HEK293T (cell line): ENCODE data around the gene NHP2.

Experiments
- CTCF ChIA-PET: fragments of 350-600 bp; formaldehyde crosslinking; extraction: SDS; loops from one replicate; lab custom pipeline; 2021; ENCODE audit warnings: antibody characterized with exemption, inconsistent platforms; lab: Yijun Ruan, JAX
- POLR2A ChIA-PET: fragments of 350-600 bp; formaldehyde crosslinking; extraction: SDS; loops from one replicate; lab custom pipeline; 2020; ENCODE audit warnings: antibody characterized with exemption, inconsistent platforms; lab: Yijun Ruan, JAX
- DNase-seq: peaks from one replicate; pipeline ENCODE4 v3.0.0; 2012; ENCODE audit warnings: mixed read lengths; ENCODE audit errors: extremely low spot score
- ARNT ChIP-seq: fragments of 450-650 bp; IDR thresholded peaks from 2 replicates; pipeline ENCODE4 v1.6.1; 2017; ENCODE audit warnings: mild to moderate bottlenecking
- BHLHE40 ChIP-seq: fragments of 450-650 bp; IDR thresholded peaks from 2 replicates; pipeline ENCODE4 v1.6.1; 2016; ENCODE audit warnings: mild to moderate bottlenecking, moderate library complexity, borderline replicate concordance
- CTBP1 ChIP-seq: fragments of 450-650 bp; IDR thresholded peaks from 2 replicates; pipeline ENCODE4 v1.6.1; 2016; ENCODE audit warnings: borderline replicate concordance
- ELF4 ChIP-seq: fragments of 450-650 bp; IDR thresholded peaks from 2 replicates; pipeline ENCODE4 v1.6.1; 2017; ENCODE audit warnings: antibody characterized with exemption
- FOXA1 ChIP-seq: fragments of 450-650 bp; IDR thresholded peaks from 2 replicates; pipeline ENCODE4 v1.6.1; 2016; ENCODE audit warnings: mild to moderate bottlenecking
- FOXK2 ChIP-seq: fragments of 450-650 bp; IDR thresholded peaks from 2 replicates; pipeline ENCODE4 v1.6.1; 2016; ENCODE audit warnings: mild to moderate bottlenecking
- FOXM1 ChIP-seq: fragments of 450-650 bp; IDR thresholded peaks from 2 replicates; pipeline ENCODE4 v1.6.1; 2017; ENCODE audit warnings: mild to moderate bottlenecking, borderline replicate concordance
- HDGF ChIP-seq: fragments of 450-650 bp; IDR thresholded peaks from 2 replicates; pipeline ENCODE4 v1.6.1; 2017; ENCODE audit warnings: antibody characterized with exemption, borderline replicate concordance
- L3MBTL2 ChIP-seq: fragments of 450-650 bp; conservative IDR thresholded peaks from 2 replicates; pipeline ENCODE4 v1.6.1; 2016; ENCODE audit warnings: mild to moderate bottlenecking
- LEF1 ChIP-seq: fragments of 450-650 bp; IDR thresholded peaks from 2 replicates; pipeline ENCODE4 v1.6.1; 2017; ENCODE audit warnings: mild to moderate bottlenecking, borderline replicate concordance
- NFRKB ChIP-seq: fragments of 450-650 bp; IDR thresholded peaks from 2 replicates; pipeline ENCODE4 v1.6.1; 2016; ENCODE audit warnings: mild to moderate bottlenecking, moderate library complexity
- SP1 ChIP-seq: fragments of 450-650 bp; IDR thresholded peaks from 2 replicates; pipeline ENCODE4 v1.6.1; 2017
- SUZ12 ChIP-seq: fragments of 450-650 bp; IDR thresholded peaks from 2 replicates; pipeline ENCODE4 v1.6.1; 2016; ENCODE audit warnings: mild to moderate bottlenecking
- TARDBP ChIP-seq: fragments of 450-650 bp; IDR thresholded peaks from 2 replicates; pipeline ENCODE4 v1.6.1; 2016
- ZNF384 ChIP-seq: fragments of 450-650 bp; IDR thresholded peaks from 2 replicates; pipeline ENCODE4 v1.6.1; 2016
- TF ChIP-seq, protein P1 (sequence below): fragments of 450-650 bp; IDR thresholded peaks from 2 replicates; pipeline ENCODE4 v1.6.1; 2016

The NHP2 gene

GRCh38 chr5:178116143-178116885 is 37.4 kb downstream of the NHP2 start:
- ChIA-PET POLR2A (interaction anchor here (0.8 to 1.7 kb wide), 4 partner anchors 38 to 713 kb away, joined by 3 to 6 read pairs (median 4); partner anchors contain the start of gene HNRNPAB), CTCF (no interaction called here)
- DNase-seq, result no peak
- TF ChIP-seq FOXK2, result no peak

DNA sequence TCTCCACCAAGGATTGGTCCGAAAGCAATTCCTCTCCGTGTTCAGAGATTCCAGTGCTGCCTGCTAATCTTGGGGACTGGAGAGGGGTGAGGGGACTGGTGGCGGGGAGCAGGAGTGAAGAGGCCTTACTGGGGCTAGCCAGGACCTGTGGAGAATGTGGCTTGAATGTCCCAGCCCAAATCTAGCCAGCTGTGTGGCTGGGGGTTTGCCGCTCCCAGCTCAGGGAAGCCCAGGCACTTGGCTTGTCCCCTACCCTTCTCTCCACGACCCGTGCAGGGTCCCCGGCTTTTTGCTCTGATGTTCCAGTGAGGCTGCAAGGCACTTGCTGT is 37.9 kb downstream of the NHP2 start:
- ChIA-PET POLR2A (interaction anchor here (0.8 to 1.7 kb wide), 5 partner anchors 18 to 89 kb away, joined by 3 to 6 read pairs (median 4); partner anchors contain the start of genes HNRNPAB and NHP2), CTCF (no interaction called here)
- DNase-seq, result no peak

GRCh38 chr5:178115136-178115813 is 38.4 kb downstream of the NHP2 start:
- no peak for DNase-seq
- CTCF ChIA-PET, result no interaction called here
- POLR2A ChIA-PET, result interaction anchor here (0.8 to 1.7 kb wide), 5 partner anchors 18 to 89 kb away, joined by 3 to 6 read pairs (median 4); partner anchors contain the start of genes HNRNPAB and NHP2

More for the DNA sequence above, 37.9 kb downstream of the NHP2 start:
- TF ChIP-seq LEF1 (no peak), L3MBTL2 (no peak), HDGF (no peak), TARDBP (no peak), SUZ12 (no peak), CTBP1 (no peak), ZNF384 (no peak), FOXA1 (no peak), SP1 (no peak), BHLHE40 (no peak), ELF4 (no peak), FOXM1 (no peak), ARNT (no peak), FOXK2 (no peak), NFRKB (no peak)
- TF ChIP-seq, protein P1, sequence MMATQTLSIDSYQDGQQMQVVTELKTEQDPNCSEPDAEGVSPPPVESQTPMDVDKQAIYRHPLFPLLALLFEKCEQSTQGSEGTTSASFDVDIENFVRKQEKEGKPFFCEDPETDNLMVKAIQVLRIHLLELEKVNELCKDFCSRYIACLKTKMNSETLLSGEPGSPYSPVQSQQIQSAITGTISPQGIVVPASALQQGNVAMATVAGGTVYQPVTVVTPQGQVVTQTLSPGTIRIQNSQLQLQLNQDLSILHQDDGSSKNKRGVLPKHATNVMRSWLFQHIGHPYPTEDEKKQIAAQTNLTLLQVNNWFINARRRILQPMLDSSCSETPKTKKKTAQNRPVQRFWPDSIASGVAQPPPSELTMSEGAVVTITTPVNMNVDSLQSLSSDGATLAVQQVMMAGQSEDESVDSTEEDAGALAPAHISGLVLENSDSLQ, result no peak

GRCh38 chr5:178114325-178115135 is 39.2 kb downstream of the NHP2 start:
- ChIA-PET CTCF (no interaction called here), POLR2A (interaction anchor here (1.1 to 1.3 kb wide), 3 partner anchors 17 to 36 kb away, joined by 3 to 6 read pairs (median 3); no protein-coding TSS in a partner anchor)
- no peak for TF ChIP-seq LEF1
- DNase-seq, result no peak

More at GRCh38 chr5:178115136-178115813, 38.4 kb downstream of the NHP2 start:
- no peak for TF ChIP-seq LEF1

GRCh38 chr5:178113841-178114324 is 39.8 kb downstream of the NHP2 start:
- ChIA-PET POLR2A (interaction anchor here (1.1 kb wide), 1 partner anchor 18 kb away, joined by 6 read pairs; no protein-coding TSS in a partner anchor), CTCF (no interaction called here)

DNA sequence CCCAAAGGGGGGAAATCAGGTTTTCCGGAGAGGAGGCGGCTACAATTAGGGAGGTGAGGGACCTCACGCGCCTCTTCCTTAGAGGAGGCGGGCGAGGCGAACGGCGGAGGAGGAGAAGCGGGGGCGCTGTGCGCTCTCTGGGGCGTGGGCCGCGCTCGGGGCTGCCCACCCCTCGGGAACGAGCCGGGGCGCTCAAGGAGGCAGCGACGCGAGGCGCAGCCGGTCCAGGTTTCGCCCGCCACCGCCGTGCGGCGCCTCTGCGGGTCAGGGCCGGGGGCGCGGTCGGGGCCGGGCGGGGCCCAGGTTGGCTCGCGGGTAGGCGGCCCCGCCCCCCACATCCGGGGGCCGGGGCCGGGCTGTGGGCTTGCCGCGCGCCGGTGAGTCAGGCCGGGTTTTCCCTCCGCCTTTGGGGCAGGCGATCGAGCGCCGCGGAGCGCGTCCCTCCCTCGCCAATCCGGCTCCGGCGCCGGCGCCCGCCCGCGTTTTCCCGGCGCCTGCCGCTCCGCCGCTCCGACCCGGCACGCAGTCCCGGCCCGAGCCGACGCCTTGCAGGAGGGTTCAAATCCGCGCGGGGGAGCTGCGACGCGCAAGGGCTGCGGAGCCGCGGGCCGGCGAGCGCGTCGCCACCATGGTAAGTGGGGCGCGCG is 40.4 kb downstream of the NHP2 start, which contains the start of gene N4BP3:
Gene N4BP3, plus strand, starts transcription at position 392 of the 647 bp plus-strand sequence. CDS start 6,052 bp downstream, outside the sequence.
- no peak for TF ChIP-seq SUZ12
- peak; percentile 78; the same call in 1 of the 2 replicates for TF ChIP-seq LEF1
- no peak for TF ChIP-seq FOXK2
- no peak; the same call in 1 of the 2 replicates for TF ChIP-seq L3MBTL2
- TF ChIP-seq, protein P1, result no peak
- TF ChIP-seq ZNF384, result no peak
- TF ChIP-seq HDGF, result no peak
- peak; percentile 88; the same call in 1 of the 2 replicates for TF ChIP-seq FOXM1
- TF ChIP-seq ARNT, result peak; percentile 70; the same call in 1 of the 2 replicates
- peak; percentile 91 for DNase-seq
- POLR2A ChIA-PET, result interaction anchor here (1.1 kb wide), 1 partner anchor 19 kb away, joined by 6 read pairs; no protein-coding TSS in a partner anchor
- CTCF ChIA-PET, result no interaction called here

More at GRCh38 chr5:178113841-178114324, 39.8 kb downstream of the NHP2 start:
- no peak for TF ChIP-seq L3MBTL2
- TF ChIP-seq SP1, result no peak
- no peak for TF ChIP-seq ELF4
- TF ChIP-seq BHLHE40, result no peak
- no peak for TF ChIP-seq FOXA1
- no peak for TF ChIP-seq HDGF
- no peak for TF ChIP-seq LEF1
- no peak for TF ChIP-seq SUZ12
- TF ChIP-seq FOXK2, result no peak
- TF ChIP-seq, protein P1, result no peak
- no peak for DNase-seq
